HG02884 (cell line): ENCODE measurements around the gene CNTN2.

Source experiments
- ATAC-seq: cut with Tn5 transposase; IDR thresholded peaks from one replicate; pipeline ENCODE4 v1.9.1; 2021; ENCODE audit warnings: mild to moderate bottlenecking, moderate library complexity; ENCODE audit not compliant: unreplicated experiment

The CNTN2 gene

DNA sequence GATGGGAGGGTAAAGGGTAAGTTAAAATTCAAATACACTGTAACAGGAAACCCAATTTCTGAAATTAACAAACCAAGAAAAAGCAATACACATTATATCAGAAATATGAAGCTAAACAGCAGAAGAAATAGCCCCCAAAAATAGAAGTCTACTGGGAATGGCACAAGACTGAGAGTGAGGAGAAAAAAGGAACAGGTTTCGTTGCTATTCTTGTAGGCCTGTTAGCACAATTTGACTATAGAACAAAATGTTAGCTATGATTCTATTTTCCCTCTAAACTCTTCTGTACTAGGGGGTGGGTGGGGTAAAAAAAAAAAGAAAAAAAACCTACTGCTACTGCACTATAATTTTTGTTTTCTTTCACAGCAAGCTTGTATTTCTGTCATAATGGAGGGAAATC, 66.3 kb downstream of the CNTN2 start:
- ATAC-seq: no peak

DNA sequence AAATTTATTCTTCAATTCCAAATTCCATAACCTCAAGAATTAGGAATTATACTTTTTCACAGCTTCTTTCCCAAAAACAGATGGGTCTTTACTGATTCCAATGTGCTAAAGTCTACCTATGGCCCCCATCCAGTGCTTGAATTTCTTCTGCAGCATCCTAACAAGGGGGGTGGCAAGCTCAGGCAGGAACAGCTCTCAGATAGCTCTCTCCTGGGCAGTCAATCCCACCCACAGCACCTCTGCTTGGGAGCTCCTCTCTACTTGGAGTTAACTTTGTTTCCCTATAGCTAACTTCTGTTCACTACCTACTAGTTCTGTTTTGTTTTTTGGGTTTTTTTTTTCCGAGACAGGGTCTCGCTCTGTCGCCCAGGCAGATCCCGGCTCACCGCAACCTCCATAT, 66.7 kb downstream of the CNTN2 start:
- no peak for ATAC-seq

DNA sequence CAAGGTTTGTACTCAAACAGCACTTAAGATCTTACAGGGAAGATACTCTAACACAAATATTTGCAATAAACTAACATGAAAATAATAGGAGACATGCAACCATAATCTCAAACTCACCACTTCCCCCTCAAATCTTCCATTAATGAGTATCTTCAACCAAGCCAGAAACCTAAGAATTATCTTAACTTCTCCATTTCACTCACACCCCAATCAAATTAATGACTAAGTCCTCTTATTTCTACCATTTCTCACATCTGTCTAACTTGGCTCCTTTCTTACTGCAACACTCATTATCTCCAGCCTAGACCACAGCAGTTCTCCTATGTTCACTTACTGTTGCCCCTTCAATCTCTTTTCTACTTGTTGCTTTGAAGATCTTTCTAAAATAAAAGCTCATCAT, 68.3 kb downstream of the CNTN2 start:
- no peak for ATAC-seq

DNA sequence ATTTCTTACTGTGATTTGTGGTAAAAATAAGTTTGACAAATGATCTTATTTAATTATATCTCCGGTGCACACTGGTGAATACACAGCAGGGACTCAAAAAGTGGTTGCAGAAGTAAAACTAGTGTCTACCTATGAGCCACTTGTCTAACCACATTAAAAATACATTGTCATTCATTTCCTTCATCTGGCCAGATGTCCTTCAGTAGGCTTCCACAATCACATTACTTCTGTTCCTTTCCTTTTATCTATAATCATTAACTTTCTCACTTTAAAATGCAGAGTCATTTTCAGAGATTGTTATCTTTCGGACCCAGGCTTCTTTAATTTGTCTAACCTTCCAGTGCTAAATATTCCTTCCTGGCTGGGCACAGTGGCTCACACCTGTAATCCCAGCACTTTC, 75.7 kb downstream of the CNTN2 start:
- no peak for ATAC-seq

DNA sequence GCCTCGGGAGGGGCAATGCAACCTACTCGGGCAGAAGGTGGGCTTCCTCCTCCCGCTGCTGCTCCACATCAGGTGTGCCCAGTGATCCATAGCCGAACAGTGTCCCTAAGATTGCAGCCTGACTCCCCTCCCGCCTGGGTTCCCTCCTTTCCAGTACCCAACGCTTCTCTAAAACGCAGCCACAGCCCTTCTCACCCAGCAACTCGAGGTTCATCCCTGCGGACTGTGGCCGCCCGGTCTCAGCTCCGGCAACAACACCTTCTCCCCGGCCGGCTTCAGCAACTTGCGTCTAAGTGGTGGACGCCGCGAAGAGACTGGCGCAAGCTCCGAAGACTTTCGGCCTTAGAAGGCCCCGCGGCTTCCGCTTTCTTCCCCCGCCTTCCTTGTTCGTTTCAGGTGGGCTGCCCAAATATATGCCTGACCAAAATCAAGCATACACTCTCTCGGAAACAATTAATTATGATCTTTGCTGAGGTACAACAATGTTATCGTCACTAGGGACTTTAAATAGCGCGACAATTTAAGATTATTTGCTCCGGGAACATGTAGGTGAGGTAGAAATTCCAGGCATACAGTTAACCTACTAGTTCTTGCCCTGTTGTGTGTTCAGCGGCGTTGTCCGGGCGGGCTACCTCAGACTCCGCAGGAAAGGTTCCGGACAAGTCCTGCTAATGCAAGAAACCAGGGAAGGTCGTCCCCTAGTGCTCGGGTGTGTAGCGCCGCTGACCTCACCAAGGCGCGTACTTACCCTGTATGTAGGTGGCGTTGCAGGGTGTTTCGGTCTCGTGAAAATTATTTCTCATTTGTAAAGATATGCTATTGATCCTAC, 78.9 kb downstream of the CNTN2 start, which contains the start of gene RBBP5:
Gene RBBP5 (minus strand): TSS at position 319 of the 829 bp plus-strand sequence. CDS start 105 bp downstream, at position 214.
- peak; percentile 93 for ATAC-seq

DNA sequence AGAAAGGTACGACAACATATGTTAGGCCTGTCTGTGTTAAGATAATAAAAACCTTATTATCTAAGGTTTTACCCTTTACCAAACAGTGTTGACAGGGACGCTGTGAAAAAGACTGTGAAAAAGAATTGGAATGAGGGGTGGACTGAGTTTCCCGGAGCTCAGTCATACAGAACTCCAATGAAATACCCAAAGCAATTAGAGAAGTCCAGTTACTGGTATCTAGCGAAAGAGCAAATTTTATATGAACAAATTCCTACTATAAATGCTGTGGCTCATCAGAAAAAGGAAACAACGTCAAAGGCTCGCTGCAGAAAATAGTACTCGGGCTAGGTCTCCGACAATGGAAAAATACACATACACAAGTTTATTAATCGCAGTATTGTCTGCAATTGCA, 79.5 kb downstream of the CNTN2 start:
- peak; percentile 3 for ATAC-seq

DNA sequence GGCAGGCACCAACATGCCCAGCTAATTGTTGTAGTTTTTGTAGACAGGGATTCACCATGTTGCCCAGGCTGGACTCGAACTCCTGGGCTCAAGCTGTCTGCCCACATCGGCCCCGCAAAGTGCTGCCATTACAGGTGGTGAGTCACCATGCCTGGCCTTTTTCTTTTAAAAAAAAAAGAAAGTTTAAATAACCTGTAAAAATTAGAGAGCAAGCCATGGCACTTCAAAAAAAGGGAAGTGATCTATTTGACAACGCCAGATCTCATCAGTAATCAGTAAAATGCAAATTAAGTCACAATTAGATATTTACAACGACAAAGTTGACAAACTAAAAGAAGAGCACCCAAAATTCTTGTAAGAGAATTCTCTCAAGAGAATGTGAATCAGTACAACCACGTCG, 81.7 kb downstream of the CNTN2 start:
- no peak for ATAC-seq

DNA sequence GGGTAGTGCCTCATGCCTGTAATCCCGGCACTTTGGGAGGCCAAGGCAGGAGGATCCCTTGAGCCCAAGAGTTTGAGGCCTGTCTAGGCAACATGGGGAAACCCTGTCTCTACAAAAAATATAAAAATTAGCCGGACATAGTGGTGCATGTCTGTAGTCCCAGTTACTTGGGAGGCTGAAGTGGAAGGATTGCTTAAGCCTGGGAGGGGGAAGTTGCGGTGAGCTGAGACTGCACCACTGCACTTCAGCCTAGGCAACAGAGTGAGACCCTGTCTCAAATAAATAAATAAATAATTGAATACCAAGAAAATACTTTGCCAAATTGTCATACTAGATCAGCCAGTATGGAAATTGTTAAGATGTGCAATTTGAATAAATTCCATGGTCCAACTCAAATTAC, 84.6 kb downstream of the CNTN2 start:
- no peak for ATAC-seq
